Neural cell (in vitro differentiated cells): ENCODE data around the gene EPHA1. TPM values are rescaled to one million over a fixed set of nuclear protein-coding genes. Genes with fewer than 3 reads are reported as not detected.

Experiments
- H2AFZ ChIP-seq: fragments of 200-600, 300-800 bp; sonication (generic), shearing (Covaris generic); 2 replicates; pipeline ENCODE4 v1.6.0; 2014; ENCODE audit warnings: low read depth, mild to moderate bottlenecking, antibody characterized with exemption, low read length, moderate library complexity
- H3F3A ChIP-seq: fragments of 200-600 bp; shearing (Covaris generic); 2 replicates; pipeline ENCODE4 v1.6.1; 2016; ENCODE audit warnings: mild to moderate bottlenecking, moderate library complexity, mixed read lengths, antibody characterized with exemption, low read length; ENCODE audit not compliant: insufficient read depth, poor library complexity, severe bottlenecking
- H3K27ac ChIP-seq: fragments of 200-600, 300-800 bp; sonication (generic), shearing (Covaris generic); 2 replicates; pipeline ENCODE4 v1.5.1; 2014; ENCODE audit warnings: mild to moderate bottlenecking, low read length, moderate library complexity
- H3K27me3 ChIP-seq: fragments of 300-800, 200-600 bp; sonication (generic), shearing (Covaris generic); 2 replicates; pipeline ENCODE4 v1.6.0; 2014; ENCODE audit warnings: mild to moderate bottlenecking, low read depth, low read length, moderate library complexity; ENCODE audit not compliant: insufficient read depth
- H3K36me3 ChIP-seq: fragments of 300-800, 200-600 bp; sonication (generic), shearing (Covaris generic); 2 replicates; pipeline ENCODE4 v1.5.1; 2014; ENCODE audit warnings: mild to moderate bottlenecking, antibody characterized with exemption, low read length, moderate library complexity; ENCODE audit not compliant: insufficient read depth
- H3K4me2 ChIP-seq: fragments of 300-800, 200-600 bp; sonication (generic), shearing (Covaris generic); 2 replicates; pipeline ENCODE4 v1.6.0; 2014; ENCODE audit warnings: mild to moderate bottlenecking, low read length
- H3K4me3 ChIP-seq: fragments of 300-800, 200-600 bp; sonication (generic), shearing (Covaris generic); 2 replicates; pipeline ENCODE4 v1.5.1; 2014; ENCODE audit warnings: mild to moderate bottlenecking, low read length, moderate library complexity
- H3K79me2 ChIP-seq: fragments of 200-600 bp; shearing (Covaris generic); replicated peaks from 2 replicates; pipeline ENCODE4 v1.6.0; 2014; ENCODE audit warnings: mild to moderate bottlenecking, low read length, moderate library complexity; ENCODE audit not compliant: insufficient read depth
- H3K9ac ChIP-seq: fragments of 300-800, 200-600 bp; sonication (generic), shearing (Covaris generic); 2 replicates; pipeline ENCODE4 v1.6.1; 2016; ENCODE audit warnings: mild to moderate bottlenecking, low read length, mixed read lengths
- H3K9me2 ChIP-seq: fragments of 200-600 bp; shearing (Covaris generic); 2 replicates; pipeline ENCODE4 v1.6.1; 2016; ENCODE audit warnings: mild to moderate bottlenecking, low read length, mixed read lengths; ENCODE audit not compliant: insufficient read depth
- H3K9me3 ChIP-seq: fragments of 200-600, 300-800 bp; sonication (generic), shearing (Covaris generic); 2 replicates; pipeline ENCODE4 v1.6.1; 2016; ENCODE audit warnings: mild to moderate bottlenecking, mixed run types, low read length, moderate library complexity, mixed read lengths
- H4K20me1 ChIP-seq: fragments of 200-600 bp; shearing (Covaris generic); 2 replicates; pipeline ENCODE4 v1.6.1; 2016; ENCODE audit warnings: mild to moderate bottlenecking, mixed run types; ENCODE audit not compliant: insufficient read depth
- EP300 ChIP-seq: fragments of 450-650 bp; conservative IDR thresholded peaks from 2 replicates; pipeline ENCODE4 v1.6.1; 2014; ENCODE audit warnings: antibody characterized with exemption, mild to moderate bottlenecking, moderate library complexity; ENCODE audit not compliant: poor library complexity, severe bottlenecking
- EZH2 ChIP-seq: fragments of 200-600, 300-800 bp; shearing (Covaris generic), sonication (generic); IDR thresholded peaks from 2 replicates; pipeline ENCODE4 v1.6.1; 2014; ENCODE audit warnings: antibody characterized with exemption, low read length, borderline replicate concordance, mild to moderate bottlenecking; ENCODE audit not compliant: insufficient read depth, poor library complexity, severe bottlenecking
- MXI1 ChIP-seq: fragments of 450-650 bp; conservative IDR thresholded peaks from 2 replicates; pipeline ENCODE4 v1.6.1; 2014; ENCODE audit warnings: antibody characterized with exemption, mild to moderate bottlenecking; ENCODE audit not compliant: poor library complexity, severe bottlenecking
- POLR2AphosphoS5 ChIP-seq: IDR thresholded peaks from 2 replicates; pipeline ENCODE4 v1.6.1; 2012
- RAD21 ChIP-seq: fragments of 450-650 bp; conservative IDR thresholded peaks from 2 replicates; pipeline ENCODE4 v1.6.1; 2014; ENCODE audit warnings: antibody characterized with exemption, mild to moderate bottlenecking, moderate library complexity
- SMC3 ChIP-seq: fragments of 450-650 bp; conservative IDR thresholded peaks from 2 replicates; pipeline ENCODE4 v1.6.1; 2014; ENCODE audit warnings: antibody characterized with exemption, mild to moderate bottlenecking, moderate library complexity; ENCODE audit not compliant: poor library complexity
- TAF1 ChIP-seq: IDR thresholded peaks from 2 replicates; pipeline ENCODE4 v1.6.1; 2012; ENCODE audit warnings: low read depth
- polyA plus RNA-seq: library from polyadenylated mRNA; depleted of rRNA; stranded (reverse); fragments of >200 nt; gene quantifications from 2 replicates; pipeline ENCODE4 v1.2.3, GENCODE V29; 2014
- TF ChIP-seq, protein P1 (sequence below): fragments of 450-650 bp; IDR thresholded peaks from 2 replicates; pipeline ENCODE4 v1.5.1; 2014; ENCODE audit warnings: antibody characterized with exemption, mild to moderate bottlenecking, moderate library complexity; ENCODE audit not compliant: poor library complexity, severe bottlenecking
- TF ChIP-seq, protein P2 (sequence below): IDR thresholded peaks from 2 replicates; pipeline ENCODE4 v1.6.1; 2012; ENCODE audit warnings: borderline replicate concordance

EPHA1 gene
- polyA plus RNA-seq, 1 donor from 2014 or later: not detected

GRCh38 chr7:143351060-143351459 is 57.6 kb downstream of the EPHA1 start:
- no peaks in the 10 kb centered on the region for H3K79me2 ChIP-seq
- no peaks in the 10 kb centered on the region for H3K36me3 ChIP-seq
- H3F3A ChIP-seq: no peaks in the 10 kb centered on the region
- no peak overlapping the region for H3K4me3 ChIP-seq
- no peak overlapping the region for H3K27ac ChIP-seq
- no peak overlapping the region for H2AFZ ChIP-seq
- no peak overlapping the region for H3K9ac ChIP-seq
- no peaks in the 10 kb centered on the region for H3K9me3 ChIP-seq
- H4K20me1 ChIP-seq: no peaks in the 10 kb centered on the region
- TF ChIP-seq POLR2AphosphoS5: no peak
- TF ChIP-seq TAF1: no peak
- no peak for TF ChIP-seq EZH2
- TF ChIP-seq RAD21: no peak
- TF ChIP-seq, protein P1, sequence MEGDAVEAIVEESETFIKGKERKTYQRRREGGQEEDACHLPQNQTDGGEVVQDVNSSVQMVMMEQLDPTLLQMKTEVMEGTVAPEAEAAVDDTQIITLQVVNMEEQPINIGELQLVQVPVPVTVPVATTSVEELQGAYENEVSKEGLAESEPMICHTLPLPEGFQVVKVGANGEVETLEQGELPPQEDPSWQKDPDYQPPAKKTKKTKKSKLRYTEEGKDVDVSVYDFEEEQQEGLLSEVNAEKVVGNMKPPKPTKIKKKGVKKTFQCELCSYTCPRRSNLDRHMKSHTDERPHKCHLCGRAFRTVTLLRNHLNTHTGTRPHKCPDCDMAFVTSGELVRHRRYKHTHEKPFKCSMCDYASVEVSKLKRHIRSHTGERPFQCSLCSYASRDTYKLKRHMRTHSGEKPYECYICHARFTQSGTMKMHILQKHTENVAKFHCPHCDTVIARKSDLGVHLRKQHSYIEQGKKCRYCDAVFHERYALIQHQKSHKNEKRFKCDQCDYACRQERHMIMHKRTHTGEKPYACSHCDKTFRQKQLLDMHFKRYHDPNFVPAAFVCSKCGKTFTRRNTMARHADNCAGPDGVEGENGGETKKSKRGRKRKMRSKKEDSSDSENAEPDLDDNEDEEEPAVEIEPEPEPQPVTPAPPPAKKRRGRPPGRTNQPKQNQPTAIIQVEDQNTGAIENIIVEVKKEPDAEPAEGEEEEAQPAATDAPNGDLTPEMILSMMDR: no peak
- TF ChIP-seq EP300: no peak
- TF ChIP-seq, protein P2, sequence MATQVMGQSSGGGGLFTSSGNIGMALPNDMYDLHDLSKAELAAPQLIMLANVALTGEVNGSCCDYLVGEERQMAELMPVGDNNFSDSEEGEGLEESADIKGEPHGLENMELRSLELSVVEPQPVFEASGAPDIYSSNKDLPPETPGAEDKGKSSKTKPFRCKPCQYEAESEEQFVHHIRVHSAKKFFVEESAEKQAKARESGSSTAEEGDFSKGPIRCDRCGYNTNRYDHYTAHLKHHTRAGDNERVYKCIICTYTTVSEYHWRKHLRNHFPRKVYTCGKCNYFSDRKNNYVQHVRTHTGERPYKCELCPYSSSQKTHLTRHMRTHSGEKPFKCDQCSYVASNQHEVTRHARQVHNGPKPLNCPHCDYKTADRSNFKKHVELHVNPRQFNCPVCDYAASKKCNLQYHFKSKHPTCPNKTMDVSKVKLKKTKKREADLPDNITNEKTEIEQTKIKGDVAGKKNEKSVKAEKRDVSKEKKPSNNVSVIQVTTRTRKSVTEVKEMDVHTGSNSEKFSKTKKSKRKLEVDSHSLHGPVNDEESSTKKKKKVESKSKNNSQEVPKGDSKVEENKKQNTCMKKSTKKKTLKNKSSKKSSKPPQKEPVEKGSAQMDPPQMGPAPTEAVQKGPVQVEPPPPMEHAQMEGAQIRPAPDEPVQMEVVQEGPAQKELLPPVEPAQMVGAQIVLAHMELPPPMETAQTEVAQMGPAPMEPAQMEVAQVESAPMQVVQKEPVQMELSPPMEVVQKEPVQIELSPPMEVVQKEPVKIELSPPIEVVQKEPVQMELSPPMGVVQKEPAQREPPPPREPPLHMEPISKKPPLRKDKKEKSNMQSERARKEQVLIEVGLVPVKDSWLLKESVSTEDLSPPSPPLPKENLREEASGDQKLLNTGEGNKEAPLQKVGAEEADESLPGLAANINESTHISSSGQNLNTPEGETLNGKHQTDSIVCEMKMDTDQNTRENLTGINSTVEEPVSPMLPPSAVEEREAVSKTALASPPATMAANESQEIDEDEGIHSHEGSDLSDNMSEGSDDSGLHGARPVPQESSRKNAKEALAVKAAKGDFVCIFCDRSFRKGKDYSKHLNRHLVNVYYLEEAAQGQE: no peak
- TF ChIP-seq MXI1: no peak
- no peak for TF ChIP-seq SMC3
- no peak overlapping the region for H3K4me2 ChIP-seq
- no peaks in the 10 kb centered on the region for H3K9me2 ChIP-seq
- no peaks in the 10 kb centered on the region for H3K27me3 ChIP-seq

GRCh38 chr7:143347950-143348349 is 60.7 kb downstream of the EPHA1 start:
- H3K9me3 ChIP-seq: no peaks in the 10 kb centered on the region
- H4K20me1 ChIP-seq: no peaks in the 10 kb centered on the region
- no peaks in the 10 kb centered on the region for H3K79me2 ChIP-seq

More at GRCh38 chr7:143347950-143348349, 60.7 kb downstream of the EPHA1 start:
- H3K4me3 ChIP-seq: no peak overlapping the region
- no peak overlapping the region for H3K9ac ChIP-seq
- no peak overlapping the region for H3K4me2 ChIP-seq
- TF ChIP-seq EZH2 (no peak), MXI1 (no peak), SMC3 (no peak), EP300 (no peak), POLR2AphosphoS5 (no peak), RAD21 (no peak), TAF1 (no peak)
- TF ChIP-seq, protein P1: no peak
- TF ChIP-seq, protein P2: no peak
- H3F3A ChIP-seq: no peaks in the 10 kb centered on the region
- no peaks in the 10 kb centered on the region for H3K36me3 ChIP-seq
- H3K9me2 ChIP-seq: no peaks in the 10 kb centered on the region
- no peak overlapping the region for H2AFZ ChIP-seq
- no peak overlapping the region for H3K27ac ChIP-seq
- H3K27me3 ChIP-seq: peaks cover 6% of the 10 kb centered on the region
